Neural cell (in vitro differentiated cells): Measurements from ENCODE around the gene PIGQ. TPM values are rescaled to one million over a fixed set of nuclear protein-coding genes. Genes with fewer than 3 reads are reported as not detected.

Experiments
- H2AFZ ChIP-seq: fragments of 200-600, 300-800 bp; sonication (generic), shearing (Covaris generic); 2 replicates; pipeline ENCODE4 v1.6.0; 2014; ENCODE audit warnings: low read depth, mild to moderate bottlenecking, antibody characterized with exemption, low read length, moderate library complexity
- H3F3A ChIP-seq: fragments of 200-600 bp; shearing (Covaris generic); 2 replicates; pipeline ENCODE4 v1.6.1; 2016; ENCODE audit warnings: mild to moderate bottlenecking, moderate library complexity, mixed read lengths, antibody characterized with exemption, low read length; ENCODE audit not compliant: insufficient read depth, poor library complexity, severe bottlenecking
- H3K27ac ChIP-seq: fragments of 200-600, 300-800 bp; sonication (generic), shearing (Covaris generic); 2 replicates; pipeline ENCODE4 v1.5.1; 2014; ENCODE audit warnings: mild to moderate bottlenecking, low read length, moderate library complexity
- H3K27me3 ChIP-seq: fragments of 300-800, 200-600 bp; sonication (generic), shearing (Covaris generic); 2 replicates; pipeline ENCODE4 v1.6.0; 2014; ENCODE audit warnings: mild to moderate bottlenecking, low read depth, low read length, moderate library complexity; ENCODE audit not compliant: insufficient read depth
- H3K36me3 ChIP-seq: fragments of 300-800, 200-600 bp; sonication (generic), shearing (Covaris generic); 2 replicates; pipeline ENCODE4 v1.5.1; 2014; ENCODE audit warnings: mild to moderate bottlenecking, antibody characterized with exemption, low read length, moderate library complexity; ENCODE audit not compliant: insufficient read depth
- H3K4me2 ChIP-seq: fragments of 300-800, 200-600 bp; sonication (generic), shearing (Covaris generic); 2 replicates; pipeline ENCODE4 v1.6.0; 2014; ENCODE audit warnings: mild to moderate bottlenecking, low read length
- H3K4me3 ChIP-seq: fragments of 300-800, 200-600 bp; sonication (generic), shearing (Covaris generic); 2 replicates; pipeline ENCODE4 v1.5.1; 2014; ENCODE audit warnings: mild to moderate bottlenecking, low read length, moderate library complexity
- H3K79me2 ChIP-seq: fragments of 200-600 bp; shearing (Covaris generic); replicated peaks from 2 replicates; pipeline ENCODE4 v1.6.0; 2014; ENCODE audit warnings: mild to moderate bottlenecking, low read length, moderate library complexity; ENCODE audit not compliant: insufficient read depth
- H3K9ac ChIP-seq: fragments of 300-800, 200-600 bp; sonication (generic), shearing (Covaris generic); 2 replicates; pipeline ENCODE4 v1.6.1; 2016; ENCODE audit warnings: mild to moderate bottlenecking, low read length, mixed read lengths
- H3K9me2 ChIP-seq: fragments of 200-600 bp; shearing (Covaris generic); 2 replicates; pipeline ENCODE4 v1.6.1; 2016; ENCODE audit warnings: mild to moderate bottlenecking, low read length, mixed read lengths; ENCODE audit not compliant: insufficient read depth
- H3K9me3 ChIP-seq: fragments of 200-600, 300-800 bp; sonication (generic), shearing (Covaris generic); 2 replicates; pipeline ENCODE4 v1.6.1; 2016; ENCODE audit warnings: mild to moderate bottlenecking, mixed run types, low read length, moderate library complexity, mixed read lengths
- H4K20me1 ChIP-seq: fragments of 200-600 bp; shearing (Covaris generic); 2 replicates; pipeline ENCODE4 v1.6.1; 2016; ENCODE audit warnings: mild to moderate bottlenecking, mixed run types; ENCODE audit not compliant: insufficient read depth
- EP300 ChIP-seq: fragments of 450-650 bp; conservative IDR thresholded peaks from 2 replicates; pipeline ENCODE4 v1.6.1; 2014; ENCODE audit warnings: antibody characterized with exemption, mild to moderate bottlenecking, moderate library complexity; ENCODE audit not compliant: poor library complexity, severe bottlenecking
- EZH2 ChIP-seq: fragments of 200-600, 300-800 bp; shearing (Covaris generic), sonication (generic); IDR thresholded peaks from 2 replicates; pipeline ENCODE4 v1.6.1; 2014; ENCODE audit warnings: antibody characterized with exemption, low read length, borderline replicate concordance, mild to moderate bottlenecking; ENCODE audit not compliant: insufficient read depth, poor library complexity, severe bottlenecking
- MXI1 ChIP-seq: fragments of 450-650 bp; conservative IDR thresholded peaks from 2 replicates; pipeline ENCODE4 v1.6.1; 2014; ENCODE audit warnings: antibody characterized with exemption, mild to moderate bottlenecking; ENCODE audit not compliant: poor library complexity, severe bottlenecking
- POLR2AphosphoS5 ChIP-seq: IDR thresholded peaks from 2 replicates; pipeline ENCODE4 v1.6.1; 2012
- RAD21 ChIP-seq: fragments of 450-650 bp; conservative IDR thresholded peaks from 2 replicates; pipeline ENCODE4 v1.6.1; 2014; ENCODE audit warnings: antibody characterized with exemption, mild to moderate bottlenecking, moderate library complexity
- SMC3 ChIP-seq: fragments of 450-650 bp; conservative IDR thresholded peaks from 2 replicates; pipeline ENCODE4 v1.6.1; 2014; ENCODE audit warnings: antibody characterized with exemption, mild to moderate bottlenecking, moderate library complexity; ENCODE audit not compliant: poor library complexity
- TAF1 ChIP-seq: IDR thresholded peaks from 2 replicates; pipeline ENCODE4 v1.6.1; 2012; ENCODE audit warnings: low read depth
- polyA plus RNA-seq: library from polyadenylated mRNA; depleted of rRNA; stranded (reverse); fragments of >200 nt; gene quantifications from 2 replicates; pipeline ENCODE4 v1.2.3, GENCODE V29; 2014
- TF ChIP-seq, protein P1 (sequence below): IDR thresholded peaks from 2 replicates; pipeline ENCODE4 v1.6.1; 2012; ENCODE audit warnings: borderline replicate concordance
- TF ChIP-seq, protein P2 (sequence below): fragments of 450-650 bp; IDR thresholded peaks from 2 replicates; pipeline ENCODE4 v1.5.1; 2014; ENCODE audit warnings: antibody characterized with exemption, mild to moderate bottlenecking, moderate library complexity; ENCODE audit not compliant: poor library complexity, severe bottlenecking

Gene PIGQ
- polyA plus RNA-seq, 1 donor from 2014 or later: 69.2 TPM

DNA sequence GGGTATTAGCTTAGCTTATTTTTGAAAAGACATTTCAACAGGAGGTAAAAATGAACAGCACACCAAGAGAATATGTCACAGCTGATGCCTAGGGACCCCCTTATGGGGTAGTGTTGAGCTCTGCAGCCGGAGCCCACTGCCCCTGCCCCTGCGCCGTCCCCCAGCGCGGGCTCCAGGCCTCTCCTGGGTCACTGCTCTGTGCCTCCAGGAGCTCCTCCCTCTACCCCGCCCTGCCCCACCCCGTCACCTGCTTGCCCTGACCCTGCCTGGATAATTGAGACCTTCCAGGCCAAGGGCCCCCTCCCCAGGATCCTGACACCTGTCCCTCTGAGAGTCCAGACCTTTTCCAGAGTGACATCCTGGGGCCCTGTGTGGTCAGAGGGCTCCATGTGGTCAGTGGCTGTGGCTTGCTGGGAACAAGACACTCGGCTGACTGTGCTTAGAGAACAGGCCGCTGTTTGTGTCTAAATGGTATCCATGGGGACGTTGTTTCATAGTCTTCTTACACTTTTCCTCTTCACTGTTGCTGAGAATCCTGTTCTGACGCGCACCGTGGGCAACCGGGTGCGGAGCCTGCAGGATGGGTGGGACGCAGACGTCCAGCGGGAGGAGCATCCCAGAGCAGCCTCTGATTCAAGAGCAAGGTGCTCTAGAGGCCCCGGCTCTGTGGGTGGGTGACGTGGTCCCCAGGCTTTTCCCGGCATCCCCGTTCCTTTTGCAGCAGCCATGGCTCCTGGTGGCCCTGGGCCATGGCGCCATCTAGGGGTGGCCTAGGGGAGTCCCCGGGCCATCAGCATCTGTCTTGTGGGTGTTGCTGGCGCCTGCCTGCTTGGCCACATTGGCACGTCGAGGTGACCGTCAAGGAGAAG, 41.0 kb downstream of the PIGQ start:
- H3K79me2 ChIP-seq: no peaks in the 10 kb centered on the region
- peaks cover 7% of the 10 kb centered on the region for H3K36me3 ChIP-seq
- H3K4me3 ChIP-seq: no peak overlapping the region
- no peaks in the 10 kb centered on the region for H3K27me3 ChIP-seq
- H3K9me2 ChIP-seq: no peaks in the 10 kb centered on the region
- H3F3A ChIP-seq: no peaks in the 10 kb centered on the region
- no peak overlapping the region for H3K9ac ChIP-seq
- H4K20me1 ChIP-seq: no peaks in the 10 kb centered on the region
- no peak overlapping the region for H3K27ac ChIP-seq
- H3K9me3 ChIP-seq: no peaks in the 10 kb centered on the region
- H2AFZ ChIP-seq: no peak overlapping the region
- TF ChIP-seq, protein P1, sequence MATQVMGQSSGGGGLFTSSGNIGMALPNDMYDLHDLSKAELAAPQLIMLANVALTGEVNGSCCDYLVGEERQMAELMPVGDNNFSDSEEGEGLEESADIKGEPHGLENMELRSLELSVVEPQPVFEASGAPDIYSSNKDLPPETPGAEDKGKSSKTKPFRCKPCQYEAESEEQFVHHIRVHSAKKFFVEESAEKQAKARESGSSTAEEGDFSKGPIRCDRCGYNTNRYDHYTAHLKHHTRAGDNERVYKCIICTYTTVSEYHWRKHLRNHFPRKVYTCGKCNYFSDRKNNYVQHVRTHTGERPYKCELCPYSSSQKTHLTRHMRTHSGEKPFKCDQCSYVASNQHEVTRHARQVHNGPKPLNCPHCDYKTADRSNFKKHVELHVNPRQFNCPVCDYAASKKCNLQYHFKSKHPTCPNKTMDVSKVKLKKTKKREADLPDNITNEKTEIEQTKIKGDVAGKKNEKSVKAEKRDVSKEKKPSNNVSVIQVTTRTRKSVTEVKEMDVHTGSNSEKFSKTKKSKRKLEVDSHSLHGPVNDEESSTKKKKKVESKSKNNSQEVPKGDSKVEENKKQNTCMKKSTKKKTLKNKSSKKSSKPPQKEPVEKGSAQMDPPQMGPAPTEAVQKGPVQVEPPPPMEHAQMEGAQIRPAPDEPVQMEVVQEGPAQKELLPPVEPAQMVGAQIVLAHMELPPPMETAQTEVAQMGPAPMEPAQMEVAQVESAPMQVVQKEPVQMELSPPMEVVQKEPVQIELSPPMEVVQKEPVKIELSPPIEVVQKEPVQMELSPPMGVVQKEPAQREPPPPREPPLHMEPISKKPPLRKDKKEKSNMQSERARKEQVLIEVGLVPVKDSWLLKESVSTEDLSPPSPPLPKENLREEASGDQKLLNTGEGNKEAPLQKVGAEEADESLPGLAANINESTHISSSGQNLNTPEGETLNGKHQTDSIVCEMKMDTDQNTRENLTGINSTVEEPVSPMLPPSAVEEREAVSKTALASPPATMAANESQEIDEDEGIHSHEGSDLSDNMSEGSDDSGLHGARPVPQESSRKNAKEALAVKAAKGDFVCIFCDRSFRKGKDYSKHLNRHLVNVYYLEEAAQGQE: no peak
- TF ChIP-seq, protein P2, sequence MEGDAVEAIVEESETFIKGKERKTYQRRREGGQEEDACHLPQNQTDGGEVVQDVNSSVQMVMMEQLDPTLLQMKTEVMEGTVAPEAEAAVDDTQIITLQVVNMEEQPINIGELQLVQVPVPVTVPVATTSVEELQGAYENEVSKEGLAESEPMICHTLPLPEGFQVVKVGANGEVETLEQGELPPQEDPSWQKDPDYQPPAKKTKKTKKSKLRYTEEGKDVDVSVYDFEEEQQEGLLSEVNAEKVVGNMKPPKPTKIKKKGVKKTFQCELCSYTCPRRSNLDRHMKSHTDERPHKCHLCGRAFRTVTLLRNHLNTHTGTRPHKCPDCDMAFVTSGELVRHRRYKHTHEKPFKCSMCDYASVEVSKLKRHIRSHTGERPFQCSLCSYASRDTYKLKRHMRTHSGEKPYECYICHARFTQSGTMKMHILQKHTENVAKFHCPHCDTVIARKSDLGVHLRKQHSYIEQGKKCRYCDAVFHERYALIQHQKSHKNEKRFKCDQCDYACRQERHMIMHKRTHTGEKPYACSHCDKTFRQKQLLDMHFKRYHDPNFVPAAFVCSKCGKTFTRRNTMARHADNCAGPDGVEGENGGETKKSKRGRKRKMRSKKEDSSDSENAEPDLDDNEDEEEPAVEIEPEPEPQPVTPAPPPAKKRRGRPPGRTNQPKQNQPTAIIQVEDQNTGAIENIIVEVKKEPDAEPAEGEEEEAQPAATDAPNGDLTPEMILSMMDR: no peak
- TF ChIP-seq RAD21 (no peak), TAF1 (no peak), EP300 (no peak), POLR2AphosphoS5 (no peak), EZH2 (no peak), MXI1 (no peak), SMC3 (no peak)
- H3K4me2 ChIP-seq: no peak overlapping the region

GRCh38 chr16:615122-615521, 45.4 kb downstream of the PIGQ start:
- no peak overlapping the region for H3K9ac ChIP-seq
- no peaks in the 10 kb centered on the region for H3K9me3 ChIP-seq
- no peaks in the 10 kb centered on the region for H4K20me1 ChIP-seq
- peaks cover 7% of the 10 kb centered on the region for H3K36me3 ChIP-seq
- H3K27ac ChIP-seq: no peak overlapping the region
- no peaks in the 10 kb centered on the region for H3F3A ChIP-seq
- no peaks in the 10 kb centered on the region for H3K27me3 ChIP-seq
- no peak overlapping the region for H3K4me2 ChIP-seq
- no peak overlapping the region for H2AFZ ChIP-seq
- no peak overlapping the region for H3K4me3 ChIP-seq
- no peaks in the 10 kb centered on the region for H3K79me2 ChIP-seq
- TF ChIP-seq MXI1 (no peak), SMC3 (no peak), EZH2 (no peak), EP300 (no peak), TAF1 (no peak)
- TF ChIP-seq, protein P1: no peak
- TF ChIP-seq, protein P2: no peak
- H3K9me2 ChIP-seq: no peaks in the 10 kb centered on the region
